ENCODE measurements around the gene OLFML2A. TPM values are rescaled to one million over a fixed set of nuclear protein-coding genes. Genes with fewer than 3 reads are reported as not detected.
A peak's percentile ranks its signal among the peaks of the same experiment; 100 is the strongest.

Gene OLFML2A
- total RNA-seq, 1 donor from 2014 or later = 148 TPM

DNA sequence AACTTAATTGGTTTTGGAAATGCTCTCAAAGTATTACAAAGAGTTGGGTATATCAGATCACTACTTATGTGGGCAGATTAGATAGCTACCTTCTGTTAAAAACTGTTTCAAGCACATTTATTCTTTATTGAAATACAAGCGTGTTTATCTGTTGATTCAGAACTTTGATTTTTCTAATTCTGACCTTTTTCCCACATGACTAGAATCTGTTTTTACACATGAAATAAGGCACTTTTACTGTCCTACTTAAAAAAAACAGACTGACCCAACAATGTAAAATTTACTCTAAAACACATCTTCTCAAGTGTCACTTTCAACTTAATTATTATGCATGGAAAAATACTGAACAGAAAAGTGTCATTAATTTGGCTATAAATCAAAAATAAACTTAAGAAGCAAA lies 10.6 kb upstream of the OLFML2A start:
- no peak overlapping the region for H3K4me2 ChIP-seq (ENCODE audit: low read length)
- TF ChIP-seq, protein P1, sequence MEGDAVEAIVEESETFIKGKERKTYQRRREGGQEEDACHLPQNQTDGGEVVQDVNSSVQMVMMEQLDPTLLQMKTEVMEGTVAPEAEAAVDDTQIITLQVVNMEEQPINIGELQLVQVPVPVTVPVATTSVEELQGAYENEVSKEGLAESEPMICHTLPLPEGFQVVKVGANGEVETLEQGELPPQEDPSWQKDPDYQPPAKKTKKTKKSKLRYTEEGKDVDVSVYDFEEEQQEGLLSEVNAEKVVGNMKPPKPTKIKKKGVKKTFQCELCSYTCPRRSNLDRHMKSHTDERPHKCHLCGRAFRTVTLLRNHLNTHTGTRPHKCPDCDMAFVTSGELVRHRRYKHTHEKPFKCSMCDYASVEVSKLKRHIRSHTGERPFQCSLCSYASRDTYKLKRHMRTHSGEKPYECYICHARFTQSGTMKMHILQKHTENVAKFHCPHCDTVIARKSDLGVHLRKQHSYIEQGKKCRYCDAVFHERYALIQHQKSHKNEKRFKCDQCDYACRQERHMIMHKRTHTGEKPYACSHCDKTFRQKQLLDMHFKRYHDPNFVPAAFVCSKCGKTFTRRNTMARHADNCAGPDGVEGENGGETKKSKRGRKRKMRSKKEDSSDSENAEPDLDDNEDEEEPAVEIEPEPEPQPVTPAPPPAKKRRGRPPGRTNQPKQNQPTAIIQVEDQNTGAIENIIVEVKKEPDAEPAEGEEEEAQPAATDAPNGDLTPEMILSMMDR (IDR thresholded peaks at IDR 0.05; ENCODE audit: insufficient read depth, low read depth, low read length) = no peak
- TF ChIP-seq EZH2 (IDR thresholded peaks at IDR 0.05; ENCODE audit: insufficient read depth, low read length) = no peak
- H3K4me3 Mint-ChIP-seq (ENCODE audit: unreplicated experiment) = peak overlapping the region; percentile 67
- peaks cover 22% of the 10 kb centered on the region for H4K20me1 ChIP-seq (ENCODE audit: insufficient read depth, low read length)
- FAIRE-seq = no peak
- H3K4me3 ChIP-seq (ENCODE audit: insufficient read depth, low read depth, low read length) = no peak overlapping the region
- no peaks in the 10 kb centered on the region for H3K9me3 Mint-ChIP-seq (ENCODE audit: unreplicated experiment)
- no peak overlapping the region for H2AFZ ChIP-seq (ENCODE audit: low read depth, low read length)
- peaks cover 11% of the 10 kb centered on the region for H3K4me1 ChIP-seq (ENCODE audit: insufficient read depth, low read length)
- H3K9me3 ChIP-seq (ENCODE audit: insufficient read depth, low read depth, low read length) = no peaks in the 10 kb centered on the region
- H3K36me3 ChIP-seq (ENCODE audit: insufficient read depth, low read length) = no peaks in the 10 kb centered on the region
- H3K27me3 ChIP-seq (ENCODE audit: insufficient read depth, low read length) = peaks cover 49% of the 10 kb centered on the region
- H3K36me3 Mint-ChIP-seq (ENCODE audit: low read depth, unreplicated experiment) = peaks cover 2% of the 10 kb centered on the region
- no peak overlapping the region for H3K27ac Mint-ChIP-seq (ENCODE audit: unreplicated experiment)
- H3K4me1 Mint-ChIP-seq (ENCODE audit: low read depth, unreplicated experiment) = peaks cover 35% of the 10 kb centered on the region
- no peak overlapping the region for H3K27ac ChIP-seq (ENCODE audit: low read depth, low read length)
- no peak overlapping the region for H3K9ac ChIP-seq (ENCODE audit: low read length)
- no peaks in the 10 kb centered on the region for H3K27me3 Mint-ChIP-seq (ENCODE audit: low read depth, unreplicated experiment)
- DNase-seq (ENCODE audit: low read depth) = no peak
- no peaks in the 10 kb centered on the region for H3K79me2 ChIP-seq (ENCODE audit: insufficient read depth, low read length)

DNA sequence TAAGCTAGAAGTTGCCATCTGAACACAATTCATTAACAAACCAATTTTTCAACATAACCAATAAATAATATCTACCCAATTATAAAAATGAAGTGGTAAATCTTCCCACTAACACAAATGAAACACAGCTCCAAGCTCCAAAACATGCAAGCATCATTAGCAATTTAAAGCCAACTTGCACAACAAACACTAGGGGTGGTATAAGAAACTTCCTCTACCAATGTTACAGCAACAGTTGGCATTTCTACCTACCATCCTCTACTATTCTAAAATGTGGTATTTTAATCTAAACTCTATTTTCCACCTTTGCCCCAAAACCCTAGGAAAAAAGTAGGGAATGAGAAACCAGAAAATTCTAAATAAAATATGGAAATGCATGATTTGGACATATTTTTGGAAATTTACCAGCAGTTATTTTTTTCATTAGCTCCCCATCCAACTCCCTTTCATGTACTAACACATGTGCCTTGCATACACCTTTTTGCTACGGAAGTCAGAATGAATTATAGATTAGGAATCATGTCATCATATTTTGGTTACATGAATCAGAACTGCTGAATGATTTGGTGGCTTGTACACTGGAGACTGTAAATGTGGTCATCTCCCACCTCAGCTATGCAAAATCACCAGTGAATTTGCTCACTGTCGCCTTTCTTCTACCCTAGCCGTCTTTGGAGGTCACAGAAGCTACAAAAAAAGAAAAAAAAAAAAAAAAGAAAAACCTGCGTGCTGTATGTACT lies 9.9 kb upstream of the OLFML2A start:
- H3K4me3 ChIP-seq (ENCODE audit: insufficient read depth, low read depth, low read length) = no peak overlapping the region
- no peak overlapping the region for H3K4me2 ChIP-seq (ENCODE audit: low read length)
- peaks cover 34% of the 10 kb centered on the region for H3K4me1 Mint-ChIP-seq (ENCODE audit: low read depth, unreplicated experiment)
- no peaks in the 10 kb centered on the region for H3K27me3 Mint-ChIP-seq (ENCODE audit: low read depth, unreplicated experiment)
- peaks cover 22% of the 10 kb centered on the region for H4K20me1 ChIP-seq (ENCODE audit: insufficient read depth, low read length)
- no peaks in the 10 kb centered on the region for H3K9me3 ChIP-seq (ENCODE audit: insufficient read depth, low read depth, low read length)
- H3K27me3 ChIP-seq (ENCODE audit: insufficient read depth, low read length) = peaks cover 49% of the 10 kb centered on the region
- DNase-seq (ENCODE audit: low read depth) = no peak
- no peak overlapping the region for H3K9ac ChIP-seq (ENCODE audit: low read length)
- H3K9me3 Mint-ChIP-seq (ENCODE audit: unreplicated experiment) = no peaks in the 10 kb centered on the region
- FAIRE-seq = no peak
- peaks cover 11% of the 10 kb centered on the region for H3K4me1 ChIP-seq (ENCODE audit: insufficient read depth, low read length)
- no peak overlapping the region for H3K27ac ChIP-seq (ENCODE audit: low read depth, low read length)
- H2AFZ ChIP-seq (ENCODE audit: low read depth, low read length) = no peak overlapping the region
- TF ChIP-seq EZH2 (IDR thresholded peaks at IDR 0.05; ENCODE audit: insufficient read depth, low read length) = no peak
- TF ChIP-seq, protein P1 (IDR thresholded peaks at IDR 0.05; ENCODE audit: insufficient read depth, low read depth, low read length) = peak; percentile 27
- no peak overlapping the region for H3K27ac Mint-ChIP-seq (ENCODE audit: unreplicated experiment)
- peak overlapping the region; percentile 92 for H3K4me3 Mint-ChIP-seq (ENCODE audit: unreplicated experiment)
- no peaks in the 10 kb centered on the region for H3K79me2 ChIP-seq (ENCODE audit: insufficient read depth, low read length)
- no peaks in the 10 kb centered on the region for H3K36me3 Mint-ChIP-seq (ENCODE audit: low read depth, unreplicated experiment)
- no peaks in the 10 kb centered on the region for H3K36me3 ChIP-seq (ENCODE audit: insufficient read depth, low read length)

DNA sequence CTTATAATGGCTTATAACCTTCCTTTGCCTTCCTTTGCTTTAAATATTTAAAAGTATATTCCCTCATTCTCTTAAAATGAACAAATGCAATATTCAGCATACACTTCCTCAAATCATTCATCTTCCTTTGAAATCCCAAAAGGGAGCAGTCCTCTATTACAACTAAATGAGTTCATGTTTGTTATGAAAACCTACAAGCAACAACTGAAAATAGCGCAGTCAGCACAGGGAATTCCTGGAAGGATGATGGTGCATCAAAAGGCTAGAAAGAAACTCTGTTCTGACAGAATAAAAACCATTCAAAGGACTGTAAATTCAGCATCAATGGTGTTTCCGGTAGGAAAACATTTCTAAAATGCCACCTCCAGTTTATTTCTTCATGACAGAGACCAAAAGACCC lies 9.1 kb upstream of the OLFML2A start:
- H3K4me2 ChIP-seq (ENCODE audit: low read length) = no peak overlapping the region
- no peak overlapping the region for H3K4me3 ChIP-seq (ENCODE audit: insufficient read depth, low read depth, low read length)
- H3K27me3 ChIP-seq (ENCODE audit: insufficient read depth, low read length) = peaks cover 49% of the 10 kb centered on the region
- no peaks in the 10 kb centered on the region for H3K36me3 ChIP-seq (ENCODE audit: insufficient read depth, low read length)
- no peaks in the 10 kb centered on the region for H3K36me3 Mint-ChIP-seq (ENCODE audit: low read depth, unreplicated experiment)
- H3K27ac Mint-ChIP-seq (ENCODE audit: unreplicated experiment) = peak overlapping the region; percentile 10
- peaks cover 11% of the 10 kb centered on the region for H3K4me1 ChIP-seq (ENCODE audit: insufficient read depth, low read length)
- H3K9me3 Mint-ChIP-seq (ENCODE audit: unreplicated experiment) = no peaks in the 10 kb centered on the region
- H3K27me3 Mint-ChIP-seq (ENCODE audit: low read depth, unreplicated experiment) = no peaks in the 10 kb centered on the region
- H3K27ac ChIP-seq (ENCODE audit: low read depth, low read length) = no peak overlapping the region
- no peaks in the 10 kb centered on the region for H3K79me2 ChIP-seq (ENCODE audit: insufficient read depth, low read length)
- FAIRE-seq (no peak), DNase-seq (ENCODE audit: low read depth) (no peak)
- TF ChIP-seq EZH2 (IDR thresholded peaks at IDR 0.05; ENCODE audit: insufficient read depth, low read length) = no peak
- TF ChIP-seq, protein P1 (IDR thresholded peaks at IDR 0.05; ENCODE audit: insufficient read depth, low read depth, low read length) = no peak
- H3K9me3 ChIP-seq (ENCODE audit: insufficient read depth, low read depth, low read length) = no peaks in the 10 kb centered on the region
- peak overlapping the region; percentile 92 for H3K4me3 Mint-ChIP-seq (ENCODE audit: unreplicated experiment)
- peaks cover 22% of the 10 kb centered on the region for H4K20me1 ChIP-seq (ENCODE audit: insufficient read depth, low read length)
- H2AFZ ChIP-seq (ENCODE audit: low read depth, low read length) = no peak overlapping the region
- no peak overlapping the region for H3K9ac ChIP-seq (ENCODE audit: low read length)
- H3K4me1 Mint-ChIP-seq (ENCODE audit: low read depth, unreplicated experiment) = peaks cover 34% of the 10 kb centered on the region
